Keratinocyte (primary cell): ENCODE results near the gene PHAF1.

Experiments used
- EZH2 ChIP-seq: IDR thresholded peaks from one replicate; pipeline ENCODE4 v1.6.1; 2012; ENCODE audit warnings: inconsistent platforms, mild to moderate bottlenecking, low read length, moderate library complexity
- TF ChIP-seq, protein P1 (sequence below), 3 experiments: IDR thresholded peaks in 1 of 3; conservative IDR thresholded peaks in 1 of 3; optimal IDR thresholded peaks in 1 of 3; 2 replicates in 2 of 3; 3 replicates in 1 of 3; pipeline versions ENCODE3 to v1.5.1; 2011; ENCODE audit warnings: low read length in 3 of 3, mild to moderate bottlenecking in 3 of 3, moderate library complexity in 2 of 3, control low read depth in 1 of 3, inconsistent platforms in 1 of 3; ENCODE audit not compliant: insufficient read depth in 2 of 3; ENCODE audit errors: extremely low read depth in 1 of 3

- TF ChIP-seq, protein P1, sequence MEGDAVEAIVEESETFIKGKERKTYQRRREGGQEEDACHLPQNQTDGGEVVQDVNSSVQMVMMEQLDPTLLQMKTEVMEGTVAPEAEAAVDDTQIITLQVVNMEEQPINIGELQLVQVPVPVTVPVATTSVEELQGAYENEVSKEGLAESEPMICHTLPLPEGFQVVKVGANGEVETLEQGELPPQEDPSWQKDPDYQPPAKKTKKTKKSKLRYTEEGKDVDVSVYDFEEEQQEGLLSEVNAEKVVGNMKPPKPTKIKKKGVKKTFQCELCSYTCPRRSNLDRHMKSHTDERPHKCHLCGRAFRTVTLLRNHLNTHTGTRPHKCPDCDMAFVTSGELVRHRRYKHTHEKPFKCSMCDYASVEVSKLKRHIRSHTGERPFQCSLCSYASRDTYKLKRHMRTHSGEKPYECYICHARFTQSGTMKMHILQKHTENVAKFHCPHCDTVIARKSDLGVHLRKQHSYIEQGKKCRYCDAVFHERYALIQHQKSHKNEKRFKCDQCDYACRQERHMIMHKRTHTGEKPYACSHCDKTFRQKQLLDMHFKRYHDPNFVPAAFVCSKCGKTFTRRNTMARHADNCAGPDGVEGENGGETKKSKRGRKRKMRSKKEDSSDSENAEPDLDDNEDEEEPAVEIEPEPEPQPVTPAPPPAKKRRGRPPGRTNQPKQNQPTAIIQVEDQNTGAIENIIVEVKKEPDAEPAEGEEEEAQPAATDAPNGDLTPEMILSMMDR (optimal IDR thresholded peaks at IDR 0.05 in 1 of 3, IDR thresholded peaks at IDR 0.05 in 1 of 3, conservative IDR thresholded peaks at IDR 0.05 in 1 of 3; ENCODE audit: extremely low read depth in 1 of 3, insufficient read depth in 2 of 3, low read length in 3 of 3): no peak
- no peak for TF ChIP-seq EZH2
Measured at GRCh38 chr16:67188323-67188722, 78.6 kb downstream of the PHAF1 start.
